Mesothelial cell of epicardium (in vitro differentiated cells): ENCODE results near the gene TGFA. TPM values are rescaled to one million over a fixed set of nuclear protein-coding genes. Genes with fewer than 3 reads are reported as not detected.

Source experiments
- DNase-seq, 2 experiments: peaks; one replicate each; pipeline ENCODE4 v3.0.0; 2021; ENCODE audit warnings: low spot score in 2 of 2; ENCODE audit not compliant: unreplicated experiment in 2 of 2
- H3K27ac Mint-ChIP-seq: 2 replicates; pipeline ENCODE4 v1.8.0; 2021; ENCODE audit warnings: mixed read lengths
- H3K27me3 Mint-ChIP-seq: 2 replicates; pipeline ENCODE4 v1.8.0; 2021; ENCODE audit warnings: low read depth, mixed read lengths
- H3K36me3 Mint-ChIP-seq: 2 replicates; pipeline ENCODE4 v1.8.0; 2021; ENCODE audit warnings: mixed read lengths
- H3K4me1 Mint-ChIP-seq: 2 replicates; pipeline ENCODE4 v1.8.0; 2021; ENCODE audit warnings: mixed read lengths
- H3K4me3 Mint-ChIP-seq: 2 replicates; pipeline ENCODE4 v1.8.0; 2021; ENCODE audit warnings: mild to moderate bottlenecking, moderate library complexity, mixed read lengths
- H3K9me3 Mint-ChIP-seq: 2 replicates; pipeline ENCODE4 v1.8.0; 2021; ENCODE audit warnings: mixed read lengths
- CTCF ChIP-seq: fragments of 200-600 bp; sonication (generic); IDR thresholded peaks from one replicate; pipeline ENCODE4 v1.5.0; 2021; ENCODE audit warnings: antibody characterized with exemption; ENCODE audit not compliant: unreplicated experiment
- total RNA-seq: library from RNA; stranded (reverse); gene quantifications from 3 replicates; pipeline ENCODE4 v1.2.1, GENCODE V29; 2021

Gene TGFA
- total RNA-seq, 1 donor from 2014 or later = 0.96 TPM

GRCh38 chr2:70431716-70432347 is 121.8 kb downstream of the TGFA start:
- H3K27ac Mint-ChIP-seq = no peak overlapping the region
- no peak for DNase-seq
- H3K4me1 Mint-ChIP-seq = no peaks in the 10 kb centered on the region
- H3K36me3 Mint-ChIP-seq = no peaks in the 10 kb centered on the region
- TF ChIP-seq CTCF = no peak
- no peak overlapping the region for H3K4me3 Mint-ChIP-seq
- H3K27me3 Mint-ChIP-seq = peaks cover 23% of the 10 kb centered on the region
- peaks cover 15% of the 10 kb centered on the region for H3K9me3 Mint-ChIP-seq

- peaks cover 4% of the 10 kb centered on the region for H3K9me3 Mint-ChIP-seq
- no peaks in the 10 kb centered on the region for H3K4me1 Mint-ChIP-seq
- DNase-seq = no peak
- no peak overlapping the region for H3K4me3 Mint-ChIP-seq
- H3K27ac Mint-ChIP-seq = no peak overlapping the region
- no peak for TF ChIP-seq CTCF
- no peaks in the 10 kb centered on the region for H3K36me3 Mint-ChIP-seq
- H3K27me3 Mint-ChIP-seq = peaks cover 34% of the 10 kb centered on the region
These were observed 127.3 kb downstream of the TGFA start for GRCh38 chr2:70426341-70426740.

- Mint-ChIP-seq H3K4me3 (no peak overlapping the region), H3K4me1 (no peaks in the 10 kb centered on the region), H3K9me3 (peaks cover 4% of the 10 kb centered on the region), H3K36me3 (no peaks in the 10 kb centered on the region), H3K27ac (no peak overlapping the region), H3K27me3 (peaks cover 34% of the 10 kb centered on the region)
- DNase-seq = no peak
- TF ChIP-seq CTCF = no peak
These were observed 127.8 kb downstream of the TGFA start for GRCh38 chr2:70425682-70426301.

DNA sequence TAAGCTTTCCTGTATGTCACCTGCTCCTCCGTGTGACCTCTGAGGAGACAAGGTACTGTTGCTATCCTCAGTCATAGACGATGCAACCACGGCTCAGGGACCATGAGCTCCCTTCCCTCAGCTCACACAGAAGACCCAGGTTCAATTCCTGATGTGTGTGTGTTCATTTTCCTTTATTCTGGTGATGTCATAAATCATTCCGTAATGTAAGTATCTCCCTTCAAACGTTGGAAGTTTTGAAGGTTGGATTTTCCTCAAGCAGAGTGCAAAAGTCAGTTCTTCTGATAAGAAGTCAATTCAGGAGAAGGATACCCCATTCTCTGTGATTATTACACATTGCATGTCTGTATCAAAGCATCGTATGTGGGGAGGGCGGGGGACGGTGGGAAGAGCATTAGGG is 132.9 kb downstream of the TGFA start:
- Mint-ChIP-seq H3K4me3 (no peak overlapping the region), H3K27me3 (peaks cover 50% of the 10 kb centered on the region), H3K36me3 (no peaks in the 10 kb centered on the region), H3K4me1 (no peaks in the 10 kb centered on the region), H3K9me3 (no peaks in the 10 kb centered on the region), H3K27ac (no peak overlapping the region)
- TF ChIP-seq CTCF = no peak
- DNase-seq = no peak

DNA sequence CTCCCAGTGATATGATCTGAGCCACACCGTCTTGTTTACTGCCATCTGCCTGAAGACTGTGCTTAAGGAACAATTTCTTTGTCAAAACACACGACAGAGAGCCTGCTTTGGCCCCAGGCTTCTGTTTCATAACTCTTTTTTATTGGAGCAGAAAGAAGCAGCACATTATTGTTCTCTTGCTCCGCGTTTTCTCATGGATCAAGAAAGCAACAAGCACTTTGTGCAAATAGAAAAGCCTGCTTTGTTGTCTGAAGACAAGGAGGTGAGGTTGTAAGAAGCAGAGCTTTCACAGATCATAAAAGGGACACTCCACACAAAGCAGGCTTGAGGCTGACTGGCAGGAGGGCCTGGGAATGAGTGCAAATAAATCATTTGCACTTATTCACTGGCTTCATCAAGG is 133.5 kb downstream of the TGFA start:
- Mint-ChIP-seq H3K4me1 (no peaks in the 10 kb centered on the region), H3K27ac (no peak overlapping the region), H3K27me3 (peaks cover 49% of the 10 kb centered on the region), H3K4me3 (no peak overlapping the region), H3K9me3 (no peaks in the 10 kb centered on the region), H3K36me3 (no peaks in the 10 kb centered on the region)
- no peak for TF ChIP-seq CTCF
- DNase-seq = no peak
